Bronchial epithelial cell (primary cell): ENCODE results near the gene RPRD2. TPM values are rescaled to one million over a fixed set of nuclear protein-coding genes. Genes with fewer than 3 reads are reported as not detected.
A peak's percentile ranks its signal among the peaks of the same experiment; 100 is the strongest.

Source experiments
- DNase-seq: peaks from one replicate; pipeline ENCODE4 v3.0.0-alpha.2; 2010; ENCODE audit warnings: low read depth
- FAIRE-seq: peaks from 2 replicates; lab custom pipeline; 2011; peaks lifted over from hg19 to GRCh38; lab: Jason Lieb, UNC
- H3K27me3 ChIP-seq: 2 replicates; pipeline ENCODE4 v1.5.1; 2011; ENCODE audit warnings: low read length; ENCODE audit not compliant: control insufficient read depth, insufficient read depth
- H3K36me3 ChIP-seq: 2 replicates; pipeline ENCODE4 v1.5.1; 2011; ENCODE audit warnings: low read length; ENCODE audit not compliant: control insufficient read depth, insufficient read depth
- H3K4me3 ChIP-seq: 2 replicates; pipeline ENCODE4 v1.5.1; 2011; ENCODE audit warnings: mild to moderate bottlenecking, low read depth, low read length, control low read depth
- total RNA-seq: library from RNA; depleted of rRNA; stranded (reverse); fragments of >200 nt; gene quantifications from 2 replicates; pipeline ENCODE4 v1.2.1, GENCODE V29; 2014
- TF ChIP-seq, protein P1 (sequence below): IDR thresholded peaks from 2 replicates; pipeline ENCODE4 v1.5.1; 2011; ENCODE audit warnings: mild to moderate bottlenecking, moderate library complexity, low read length, control low read depth, inconsistent platforms; ENCODE audit not compliant: insufficient read depth, severe bottlenecking

Gene RPRD2
- total RNA-seq, 1 donor from 2014 or later: 4.5 TPM

DNA sequence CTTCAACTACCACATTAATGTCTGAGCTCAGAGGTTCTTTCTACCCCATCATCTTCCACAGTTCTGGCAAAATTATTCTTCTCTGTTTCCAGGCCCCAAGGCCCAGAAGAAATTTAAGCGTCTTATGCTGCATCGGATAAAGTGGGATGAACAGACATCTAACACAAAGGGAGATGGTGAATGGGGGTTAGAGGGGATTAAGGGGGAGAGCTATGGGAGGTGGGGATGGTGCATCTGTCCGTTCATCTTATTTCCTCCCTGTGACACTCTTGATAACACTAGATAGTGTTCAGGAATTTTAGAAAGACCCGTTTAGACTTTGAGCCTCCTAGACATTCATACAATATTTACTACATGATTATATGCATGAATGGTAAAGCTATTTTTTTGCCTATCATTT is 17.6 kb upstream of the RPRD2 start:
- no peak for FAIRE-seq
- no peaks in the 10 kb centered on the region for H3K27me3 ChIP-seq
- DNase-seq: no peak
- no peak overlapping the region for H3K4me3 ChIP-seq
- TF ChIP-seq, protein P1, sequence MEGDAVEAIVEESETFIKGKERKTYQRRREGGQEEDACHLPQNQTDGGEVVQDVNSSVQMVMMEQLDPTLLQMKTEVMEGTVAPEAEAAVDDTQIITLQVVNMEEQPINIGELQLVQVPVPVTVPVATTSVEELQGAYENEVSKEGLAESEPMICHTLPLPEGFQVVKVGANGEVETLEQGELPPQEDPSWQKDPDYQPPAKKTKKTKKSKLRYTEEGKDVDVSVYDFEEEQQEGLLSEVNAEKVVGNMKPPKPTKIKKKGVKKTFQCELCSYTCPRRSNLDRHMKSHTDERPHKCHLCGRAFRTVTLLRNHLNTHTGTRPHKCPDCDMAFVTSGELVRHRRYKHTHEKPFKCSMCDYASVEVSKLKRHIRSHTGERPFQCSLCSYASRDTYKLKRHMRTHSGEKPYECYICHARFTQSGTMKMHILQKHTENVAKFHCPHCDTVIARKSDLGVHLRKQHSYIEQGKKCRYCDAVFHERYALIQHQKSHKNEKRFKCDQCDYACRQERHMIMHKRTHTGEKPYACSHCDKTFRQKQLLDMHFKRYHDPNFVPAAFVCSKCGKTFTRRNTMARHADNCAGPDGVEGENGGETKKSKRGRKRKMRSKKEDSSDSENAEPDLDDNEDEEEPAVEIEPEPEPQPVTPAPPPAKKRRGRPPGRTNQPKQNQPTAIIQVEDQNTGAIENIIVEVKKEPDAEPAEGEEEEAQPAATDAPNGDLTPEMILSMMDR: no peak
- peaks cover 9% of the 10 kb centered on the region for H3K36me3 ChIP-seq

DNA sequence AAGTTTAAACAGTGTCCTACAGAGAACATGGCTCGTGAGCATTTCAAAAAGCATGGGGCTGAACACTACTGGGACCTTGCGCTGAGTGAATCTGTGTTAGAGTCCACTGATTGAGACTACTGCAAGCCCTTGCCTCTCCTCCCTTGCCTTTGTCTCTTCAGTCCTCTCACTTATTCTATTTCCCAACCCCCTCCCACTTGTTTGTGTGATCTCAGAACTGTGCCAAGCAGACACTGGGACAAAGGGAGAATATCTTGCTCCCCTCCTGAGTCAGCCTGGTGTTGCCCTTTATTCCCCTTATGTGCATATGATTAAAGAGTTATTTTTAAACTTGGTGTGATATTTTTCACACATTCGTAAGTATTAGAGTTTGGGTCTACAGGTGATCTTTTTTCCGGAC is 11.1 kb upstream of the RPRD2 start:
- Histone ChIP-seq H3K27me3 (no peaks in the 10 kb centered on the region), H3K36me3 (peaks cover 3% of the 10 kb centered on the region), H3K4me3 (no peak overlapping the region)
- DNase-seq: no peak
- TF ChIP-seq, protein P1: no peak
- no peak for FAIRE-seq

DNA sequence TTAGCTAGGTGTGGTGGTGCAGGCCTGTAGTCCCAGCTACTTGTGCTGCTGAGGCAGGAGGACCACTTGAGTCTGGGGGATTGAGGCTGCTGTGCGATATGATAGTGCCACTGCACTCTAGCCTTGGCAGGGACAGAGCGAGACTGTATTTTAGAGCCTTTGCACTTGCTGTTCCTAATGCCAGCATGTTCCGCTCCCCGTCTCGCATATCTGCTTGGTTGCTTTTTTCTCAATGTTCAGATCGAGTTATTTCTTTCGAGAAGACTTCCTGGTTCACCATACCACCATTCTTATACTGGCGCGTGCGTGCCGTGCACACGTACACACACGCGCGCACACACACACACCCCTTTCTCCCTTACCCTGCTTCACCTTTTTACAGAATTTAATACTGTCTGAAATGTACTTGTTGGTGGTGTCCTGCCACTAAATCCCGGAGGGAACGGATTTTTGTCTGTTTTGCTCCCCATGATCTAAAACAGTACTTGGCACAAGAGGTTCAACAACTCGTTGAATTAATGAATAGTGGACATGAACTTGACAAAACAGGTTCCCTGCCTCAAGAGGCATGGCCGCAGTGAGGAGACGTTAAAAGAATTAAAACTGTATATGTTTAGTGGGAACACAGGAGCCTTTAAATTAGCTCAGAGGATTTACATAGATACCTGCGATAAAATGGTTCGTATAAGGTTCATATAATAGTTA is 1.1 kb upstream of the RPRD2 start:
- Histone ChIP-seq H3K4me3 (peak overlapping the region; percentile 47), H3K36me3 (no peaks in the 10 kb centered on the region), H3K27me3 (no peaks in the 10 kb centered on the region)
- TF ChIP-seq, protein P1: no peak
- DNase-seq (no peak), FAIRE-seq (no peak)

GRCh38 chr1:150364231-150365003 is 470 bp downstream of the RPRD2 start:
- H3K27me3 ChIP-seq: no peaks in the 10 kb centered on the region
- TF ChIP-seq, protein P1: peak; percentile 8
- DNase-seq (peak; percentile 63), FAIRE-seq (no peak)
- H3K4me3 ChIP-seq: peak overlapping the region; percentile 47
- H3K36me3 ChIP-seq: no peaks in the 10 kb centered on the region

GRCh38 chr1:150365941-150366340 is 2.0 kb downstream of the RPRD2 start:
- no peak for FAIRE-seq
- DNase-seq: peak; percentile 15
- TF ChIP-seq, protein P1: no peak
- Histone ChIP-seq H3K36me3 (no peaks in the 10 kb centered on the region), H3K27me3 (no peaks in the 10 kb centered on the region), H3K4me3 (peak overlapping the region; percentile 47)
